A673 (cell line): Measurements from ENCODE around the gene CHAD. TPM values are rescaled to one million over a fixed set of nuclear protein-coding genes. Genes with fewer than 3 reads are reported as not detected.

Experiments
- BruUV-seq: library from RNA; stranded (reverse); fragments of 400-500 nt; replicated peaks from 2 replicates; lab custom pipeline; 2021; lab: Mats Ljungman, UMichigan
- CTCF ChIA-PET: fragments of 300-600 bp; sonication (Branson Sonifier 250); formaldehyde crosslinking; loops from one replicate; lab custom pipeline; 2022; ENCODE audit warnings: antibody characterized with exemption; lab: Charles Lee
- POLR2A ChIA-PET: fragments of 300-600 bp; sonication (Branson Sonifier 250); formaldehyde crosslinking; loops from one replicate; lab custom pipeline; 2022; ENCODE audit warnings: antibody characterized with exemption; ENCODE audit not compliant: low non-redundant PET; lab: Charles Lee
- DNase-seq: peaks from one replicate; pipeline ENCODE4 v3.0.0-alpha.2; 2015; ENCODE audit warnings: low spot score
- H3K27ac ChIP-seq: fragments of 200-600 bp; sonication (generic); 2 replicates; pipeline ENCODE4 v1.5.1; 2016; ENCODE audit warnings: mixed run types, low read depth, mild to moderate bottlenecking, mixed read lengths, antibody characterized with exemption, low read length; ENCODE audit not compliant: poor library complexity, severe bottlenecking
- H3K27me3 ChIP-seq: fragments of 200-600 bp; sonication (generic); replicated peaks from 2 replicates; pipeline ENCODE4 v1.6.1; 2017; ENCODE audit warnings: mixed run types, low read depth, mild to moderate bottlenecking, mixed read lengths, antibody characterized with exemption, low read length; ENCODE audit not compliant: insufficient read depth, poor library complexity
- H3K36me3 ChIP-seq: fragments of 200-600 bp; sonication (generic); 2 replicates; pipeline ENCODE4 v1.6.1; 2016; ENCODE audit warnings: mixed run types, mild to moderate bottlenecking, mixed read lengths, antibody characterized with exemption, low read length; ENCODE audit not compliant: insufficient read depth, poor library complexity, severe bottlenecking
- H3K4me1 ChIP-seq: fragments of 200-600 bp; sonication (generic); 2 replicates; pipeline ENCODE4 v1.6.1; 2017; ENCODE audit warnings: mixed run types, mild to moderate bottlenecking, mixed read lengths, antibody characterized with exemption, low read length; ENCODE audit not compliant: insufficient read depth, poor library complexity, severe bottlenecking
- H3K4me3 ChIP-seq: fragments of 200-600 bp; sonication (generic); 2 replicates; pipeline ENCODE4 v1.5.1; 2016; ENCODE audit warnings: low read depth, mixed run types, mild to moderate bottlenecking, mixed read lengths, low read length; ENCODE audit not compliant: poor library complexity, severe bottlenecking
- H3K9me3 ChIP-seq: fragments of 200-600 bp; sonication (generic); 2 replicates; pipeline ENCODE4 v1.6.1; 2016; ENCODE audit warnings: mixed run types, low read depth, mild to moderate bottlenecking, mixed read lengths, antibody characterized with exemption, low read length; ENCODE audit not compliant: poor library complexity, severe bottlenecking
- EZH2 ChIP-seq: fragments of 200-600 bp; sonication (generic); IDR thresholded peaks from 2 replicates; pipeline ENCODE4 v1.6.1; 2017; ENCODE audit warnings: borderline replicate concordance, low read depth, mild to moderate bottlenecking, mixed read lengths, antibody characterized with exemption, low read length; ENCODE audit not compliant: poor library complexity, severe bottlenecking
- intact Hi-C: fragments of 100-400 bp; cut with micrococcal nuclease; formaldehyde crosslinking; loops from one replicate; pipeline ENCODE4 v1.10.0; 2022; ENCODE audit not compliant: unreplicated experiment
- total RNA-seq: library from RNA; stranded (reverse); gene quantifications from 2 replicates; pipeline ENCODE4 v1.2.3, GENCODE V29; 2021
- TF ChIP-seq, protein P1 (sequence below): fragments of 300-800, 200-600 bp; sonication (generic); conservative IDR thresholded peaks from 2 replicates; pipeline ENCODE4 v1.5.1; 2017; ENCODE audit warnings: low read depth, mild to moderate bottlenecking, antibody characterized with exemption, low read length, moderate library complexity, mixed read lengths

The CHAD gene
- total RNA-seq, 1 experiment from 2014 or later, result not detected

DNA sequence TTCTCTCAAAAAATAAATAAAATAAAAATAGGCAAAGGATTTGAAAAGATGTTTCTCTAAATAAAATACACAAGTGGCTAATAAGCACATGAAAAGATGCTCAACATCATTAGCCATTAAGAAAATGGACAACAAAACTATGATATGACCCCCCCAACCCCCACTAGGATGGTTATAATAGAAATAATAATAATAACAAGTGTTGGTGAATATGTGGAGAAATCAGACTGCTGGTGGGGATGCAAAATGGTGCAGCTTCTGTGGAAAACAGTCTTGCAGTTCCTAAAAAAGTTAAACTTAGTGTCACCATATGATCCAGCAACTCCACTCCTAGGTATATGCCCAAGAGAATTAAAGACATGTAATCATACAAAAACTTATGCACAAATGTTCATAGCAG lies 30.6 kb upstream of the CHAD start:
- intact Hi-C loops, result no loop called here
- CTCF ChIA-PET, result no interaction called here
- H3K27me3 ChIP-seq, result no peaks in the 10 kb centered on the region
- TF ChIP-seq, protein P1, sequence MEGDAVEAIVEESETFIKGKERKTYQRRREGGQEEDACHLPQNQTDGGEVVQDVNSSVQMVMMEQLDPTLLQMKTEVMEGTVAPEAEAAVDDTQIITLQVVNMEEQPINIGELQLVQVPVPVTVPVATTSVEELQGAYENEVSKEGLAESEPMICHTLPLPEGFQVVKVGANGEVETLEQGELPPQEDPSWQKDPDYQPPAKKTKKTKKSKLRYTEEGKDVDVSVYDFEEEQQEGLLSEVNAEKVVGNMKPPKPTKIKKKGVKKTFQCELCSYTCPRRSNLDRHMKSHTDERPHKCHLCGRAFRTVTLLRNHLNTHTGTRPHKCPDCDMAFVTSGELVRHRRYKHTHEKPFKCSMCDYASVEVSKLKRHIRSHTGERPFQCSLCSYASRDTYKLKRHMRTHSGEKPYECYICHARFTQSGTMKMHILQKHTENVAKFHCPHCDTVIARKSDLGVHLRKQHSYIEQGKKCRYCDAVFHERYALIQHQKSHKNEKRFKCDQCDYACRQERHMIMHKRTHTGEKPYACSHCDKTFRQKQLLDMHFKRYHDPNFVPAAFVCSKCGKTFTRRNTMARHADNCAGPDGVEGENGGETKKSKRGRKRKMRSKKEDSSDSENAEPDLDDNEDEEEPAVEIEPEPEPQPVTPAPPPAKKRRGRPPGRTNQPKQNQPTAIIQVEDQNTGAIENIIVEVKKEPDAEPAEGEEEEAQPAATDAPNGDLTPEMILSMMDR, result no peak
- no peak for TF ChIP-seq EZH2
- POLR2A ChIA-PET, result no interaction called here
- H3K9me3 ChIP-seq, result no peaks in the 10 kb centered on the region
- no peaks in the 10 kb centered on the region for H3K36me3 ChIP-seq
- no peak overlapping the region for H3K4me3 ChIP-seq
- DNase-seq, result no peak
- no peak overlapping the region for H3K27ac ChIP-seq
- H3K4me1 ChIP-seq, result no peaks in the 10 kb centered on the region
- BruUV-seq, result no TSS peak

DNA sequence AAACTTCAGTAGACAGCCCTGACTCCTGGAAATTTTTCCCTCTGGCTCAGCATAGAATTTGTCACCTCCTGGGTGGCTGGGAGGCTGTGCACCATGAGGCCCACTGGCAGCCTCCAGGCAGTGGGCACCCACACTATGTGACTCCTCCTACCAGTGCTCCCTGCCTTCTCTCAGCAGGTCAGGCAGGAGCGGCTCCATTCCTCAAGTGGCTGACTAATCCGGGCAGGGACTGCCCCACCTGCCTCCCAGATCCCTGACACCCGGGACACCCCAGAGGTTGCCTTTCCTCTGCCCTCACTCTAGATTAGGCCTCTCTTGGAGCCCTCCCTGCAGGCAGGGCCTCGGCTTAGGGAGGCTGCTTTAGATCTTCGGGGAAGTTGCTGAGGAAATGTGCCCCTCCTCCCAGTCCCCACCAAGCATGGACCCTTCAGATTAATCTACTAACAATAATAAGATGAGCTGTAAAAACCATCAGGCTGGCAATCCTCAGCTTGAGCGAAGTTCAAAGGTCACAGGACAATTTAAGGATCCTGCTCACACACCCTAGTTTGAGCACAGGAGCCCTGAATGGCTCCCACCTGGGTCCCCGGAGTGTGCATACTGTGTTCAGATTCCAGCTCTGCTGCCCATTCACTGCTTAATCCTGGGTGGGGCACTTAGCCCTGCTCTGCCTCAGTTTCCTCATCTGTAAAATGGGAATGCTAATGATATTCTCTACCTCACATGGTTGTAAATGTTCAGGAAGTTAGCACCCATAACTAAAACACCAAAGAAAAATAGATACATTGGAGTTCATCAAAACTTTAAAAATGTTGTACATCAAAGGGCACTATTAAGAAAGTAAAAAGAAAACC lies 29.6 kb upstream of the CHAD start:
- DNase-seq, result no peak
- Histone ChIP-seq H3K9me3 (no peaks in the 10 kb centered on the region), H3K4me3 (no peak overlapping the region), H3K27me3 (no peaks in the 10 kb centered on the region), H3K4me1 (no peaks in the 10 kb centered on the region), H3K36me3 (no peaks in the 10 kb centered on the region), H3K27ac (no peak overlapping the region)
- ChIA-PET POLR2A (no interaction called here), CTCF (interaction anchor here (0.7 kb wide), 1 partner anchor 12 kb away, joined by 3 read pairs; no protein-coding TSS in a partner anchor)
- intact Hi-C loops, result no loop called here
- no TSS peak for BruUV-seq
- TF ChIP-seq EZH2, result no peak

DNA sequence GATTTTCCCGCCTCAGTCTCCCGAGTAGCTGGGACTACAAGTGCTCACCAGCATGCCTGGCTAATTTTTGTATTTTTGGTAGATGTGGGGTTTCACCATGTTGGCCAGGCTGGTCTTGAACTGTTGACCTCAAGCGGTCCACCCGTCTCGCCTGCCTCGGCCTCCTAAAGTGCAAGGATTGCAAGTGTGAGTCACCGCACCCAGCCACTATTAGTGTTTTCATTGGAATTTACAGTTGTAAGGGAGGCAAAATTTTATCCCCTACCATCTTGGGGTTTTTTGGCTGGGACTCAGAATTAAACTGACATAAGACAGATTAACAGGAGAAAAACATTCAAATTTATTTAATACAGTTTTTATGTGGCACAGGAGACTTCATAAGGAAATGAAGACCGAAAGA lies 27.2 kb upstream of the CHAD start:
- TF ChIP-seq EZH2, result no peak
- TF ChIP-seq, protein P1, result no peak
- Histone ChIP-seq H3K4me3 (no peak overlapping the region), H3K27ac (no peak overlapping the region), H3K9me3 (no peaks in the 10 kb centered on the region), H3K4me1 (no peaks in the 10 kb centered on the region), H3K27me3 (no peaks in the 10 kb centered on the region), H3K36me3 (no peaks in the 10 kb centered on the region)
- intact Hi-C loops, result no loop called here
- no peak for DNase-seq
- ChIA-PET CTCF (no interaction called here), POLR2A (no interaction called here)
- BruUV-seq, result no TSS peak
